Neural crest cell (in vitro differentiated cells): ENCODE results near the gene SLC25A46. TPM values are rescaled to one million over a fixed set of nuclear protein-coding genes. Genes with fewer than 3 reads are reported as not detected.

Experiments used
- DNase-seq: peaks from one replicate; pipeline ENCODE4 v3.0.0; 2021; ENCODE audit warnings: low read depth, mixed read lengths, low spot score
- H3K27ac Mint-ChIP-seq: one replicate; pipeline ENCODE4 v1.8.0; 2021; ENCODE audit warnings: mild to moderate bottlenecking, mixed read lengths; ENCODE audit not compliant: unreplicated experiment
- H3K27me3 Mint-ChIP-seq: 2 replicates; pipeline ENCODE4 v1.8.0; 2021; ENCODE audit warnings: low read depth, mild to moderate bottlenecking, mixed read lengths
- H3K36me3 Mint-ChIP-seq: 2 replicates; pipeline ENCODE4 v1.8.0; 2021; ENCODE audit warnings: low read depth, mild to moderate bottlenecking, mixed read lengths
- H3K4me1 Mint-ChIP-seq: 2 replicates; pipeline ENCODE4 v1.8.0; 2021; ENCODE audit warnings: mixed read lengths
- H3K4me3 Mint-ChIP-seq: one replicate; pipeline ENCODE4 v1.8.0; 2021; ENCODE audit warnings: mild to moderate bottlenecking, mixed read lengths
- H3K9me3 Mint-ChIP-seq: 2 replicates; pipeline ENCODE4 v1.8.0; 2021; ENCODE audit warnings: mixed read lengths
- CTCF ChIP-seq: fragments of 200-600 bp; sonication (generic); conservative IDR thresholded peaks from 2 replicates; pipeline ENCODE4 v1.5.0; 2021; ENCODE audit warnings: antibody characterized with exemption, mild to moderate bottlenecking
- total RNA-seq: library from RNA; stranded (reverse); gene quantifications from 2 replicates; pipeline ENCODE4 v1.2.1, GENCODE V29; 2021

The SLC25A46 gene
- total RNA-seq, 1 donor from 2014 or later: 34.2 TPM

GRCh38 chr5:110809006-110809405 is 70.2 kb downstream of the SLC25A46 start:
- H3K4me3 Mint-ChIP-seq: no peak overlapping the region
- H3K27ac Mint-ChIP-seq: no peak overlapping the region
- H3K27me3 Mint-ChIP-seq: peaks cover 13% of the 10 kb centered on the region

More at GRCh38 chr5:110809006-110809405, 70.2 kb downstream of the SLC25A46 start:
- no peaks in the 10 kb centered on the region for H3K36me3 Mint-ChIP-seq
- H3K9me3 Mint-ChIP-seq: peaks cover 8% of the 10 kb centered on the region
- no peaks in the 10 kb centered on the region for H3K4me1 Mint-ChIP-seq
- no peak for TF ChIP-seq CTCF
- DNase-seq: no peak

Other genes with a start within 250 kb of the SLC25A46 start
- gene TMEM232, start 12.3 kb upstream of the SLC25A46 start, total RNA-seq: 3.0 and 6.1 TPM in 2 replicates